GM18505 (cell line): ENCODE measurements around the gene PTBP2.

Source experiments
- ATAC-seq: cut with Tn5 transposase; IDR thresholded peaks from one replicate; pipeline ENCODE4 v1.9.1; 2021; ENCODE audit not compliant: unreplicated experiment
- POLR2A ChIP-seq: IDR thresholded peaks from 4 replicates; pipeline ENCODE4 v1.6.1; 2011; ENCODE audit warnings: borderline replicate concordance; ENCODE audit not compliant: insufficient read depth, insufficient read length; ENCODE audit errors: extremely low read depth

Gene PTBP2

DNA sequence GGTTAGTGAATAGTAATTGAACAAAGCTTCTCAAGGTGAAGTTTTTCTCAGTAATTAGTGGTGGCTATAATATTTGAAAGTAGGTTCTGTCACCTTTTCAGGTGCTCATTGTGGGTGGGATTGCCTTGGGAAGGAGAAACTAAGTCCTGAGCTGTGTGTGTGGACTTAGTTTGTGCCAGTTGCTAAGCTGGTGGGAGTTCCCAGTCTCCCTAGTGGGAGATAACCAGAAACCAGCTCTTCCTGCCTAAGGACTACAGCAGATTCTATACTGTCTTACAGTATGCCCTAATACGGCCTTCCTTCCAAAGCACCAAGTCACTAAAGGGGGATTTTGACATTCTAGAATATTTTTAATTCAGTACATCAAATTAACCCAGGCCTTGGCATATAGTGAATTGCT is 94.3 kb downstream of the PTBP2 start:
- no peak for TF ChIP-seq POLR2A
- ATAC-seq, result no peak

DNA sequence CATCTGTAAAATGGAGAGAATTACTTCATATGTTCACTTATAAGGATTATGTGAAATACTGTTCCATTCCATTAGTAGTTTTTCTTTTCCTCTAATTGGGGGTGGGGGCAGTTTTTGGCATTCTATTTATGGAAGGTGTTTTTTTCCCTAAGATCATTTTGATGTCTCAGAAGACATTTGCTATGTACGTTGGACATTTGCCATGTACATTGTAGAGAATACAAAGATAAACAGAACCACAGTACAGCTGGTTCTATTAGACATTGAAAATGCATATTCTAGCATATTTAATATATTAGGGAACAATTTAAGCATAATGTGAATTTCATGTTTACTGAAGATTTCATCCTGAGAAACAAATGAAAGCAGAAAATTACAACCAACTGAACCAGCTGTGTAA is 98.5 kb downstream of the PTBP2 start:
- TF ChIP-seq POLR2A, result no peak
- no peak for ATAC-seq

DNA sequence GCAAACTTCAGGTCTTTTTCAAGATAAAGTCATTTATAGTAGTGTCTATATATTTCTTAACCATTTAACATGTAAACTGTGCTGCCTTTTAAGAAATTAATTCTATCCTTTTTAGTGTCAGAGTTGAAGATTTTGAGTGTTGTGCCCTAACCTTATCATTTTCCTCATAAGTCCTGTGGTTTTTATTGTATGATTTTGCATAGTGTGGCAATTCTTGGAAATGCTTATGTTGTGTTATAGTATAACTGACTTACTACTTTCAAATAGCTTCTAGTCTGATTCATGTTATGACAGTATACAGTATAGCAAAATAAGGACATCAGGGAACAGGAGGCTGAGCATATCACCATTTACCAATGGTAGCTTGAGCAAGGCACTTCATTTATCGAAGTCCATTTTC is 99.1 kb downstream of the PTBP2 start:
- no peak for ATAC-seq
- no peak for TF ChIP-seq POLR2A

GRCh38 chr1:96825231-96825630 is 103.6 kb downstream of the PTBP2 start:
- no peak for ATAC-seq
- no peak for TF ChIP-seq POLR2A

DNA sequence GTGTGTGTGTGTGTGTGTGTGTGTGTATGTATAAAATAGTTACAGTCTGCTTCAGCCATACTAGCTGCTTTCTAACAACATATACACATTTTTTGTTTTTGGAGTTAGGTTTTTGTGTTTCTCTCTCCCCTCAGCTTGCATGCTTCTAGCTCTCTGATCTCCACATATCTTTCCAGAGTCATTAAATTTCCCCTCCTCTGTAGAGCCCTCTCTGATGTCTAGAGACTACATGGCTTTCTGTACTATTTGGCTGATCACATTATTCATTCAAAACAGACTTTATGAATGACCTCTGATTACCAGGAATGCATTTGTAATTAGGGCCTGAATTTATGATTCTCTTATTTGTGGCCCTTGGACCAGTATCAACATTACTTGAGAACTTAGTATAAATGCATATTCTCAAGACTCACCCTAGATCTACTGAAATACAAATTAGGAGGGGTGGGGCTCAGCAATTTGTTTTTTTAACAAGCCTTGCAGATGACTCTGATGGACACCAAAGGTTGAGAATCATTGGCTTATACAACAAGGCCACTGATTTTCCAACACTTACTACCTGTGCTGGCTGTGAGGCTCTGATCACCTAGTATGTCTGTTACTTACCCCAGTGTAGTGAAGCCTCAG is 104.5 kb downstream of the PTBP2 start:
- ATAC-seq, result no peak
- TF ChIP-seq POLR2A, result no peak

DNA sequence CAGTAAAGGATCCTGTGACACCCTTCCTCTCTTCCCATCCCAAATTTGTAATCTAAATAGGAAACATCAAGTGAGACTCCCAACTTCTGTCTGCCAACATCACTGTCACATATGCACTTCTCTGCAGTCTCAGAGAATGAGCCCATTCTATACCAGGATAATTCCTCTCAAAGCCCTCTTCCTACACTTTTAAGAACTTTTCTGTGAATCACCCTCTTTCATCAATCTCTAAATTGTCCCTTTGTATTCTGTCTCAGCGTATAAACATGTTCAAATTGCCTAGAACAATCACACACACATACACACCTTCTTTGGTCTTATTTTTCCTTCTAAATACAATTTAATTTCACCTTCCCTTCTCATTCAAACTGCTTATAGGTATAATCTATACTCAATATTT is 111.8 kb downstream of the PTBP2 start:
- no peak for TF ChIP-seq POLR2A
- ATAC-seq, result no peak

GRCh38 chr1:96834986-96835385 is 113.4 kb downstream of the PTBP2 start:
- no peak for ATAC-seq
- TF ChIP-seq POLR2A, result no peak

DNA sequence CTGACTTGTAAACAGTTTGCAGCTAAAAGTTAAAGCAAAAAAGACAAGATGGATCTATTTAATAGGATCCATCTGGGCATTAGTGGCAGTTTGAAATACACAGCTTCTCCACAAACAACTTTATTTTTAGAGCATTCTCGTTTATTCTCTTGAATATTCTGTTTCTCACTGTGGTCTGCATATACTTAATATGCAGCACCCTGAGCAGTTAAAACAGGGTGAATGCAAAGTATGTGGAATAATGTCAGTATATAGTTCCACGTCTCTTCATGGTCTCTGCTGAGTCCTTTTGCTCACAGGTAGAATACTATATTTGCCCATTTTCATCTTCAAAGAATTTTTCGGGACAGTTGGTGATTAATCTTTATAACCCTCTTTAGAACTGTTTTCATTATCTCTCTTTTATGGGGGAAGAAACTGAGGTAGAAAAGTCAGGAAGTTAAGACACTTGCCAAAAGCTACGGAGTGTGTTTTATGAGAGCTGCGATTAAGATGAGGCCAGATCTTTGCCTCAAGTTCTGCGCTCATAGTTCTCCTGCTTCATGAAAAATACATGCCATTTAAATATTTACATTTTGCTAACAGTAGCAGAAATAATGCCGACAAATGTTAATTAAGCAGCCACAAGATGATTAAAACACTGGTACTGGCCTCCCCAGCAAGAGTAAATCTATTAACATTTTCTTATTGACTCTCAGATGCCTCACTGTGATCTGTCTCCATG is 115.6 kb downstream of the PTBP2 start:
- no peak for ATAC-seq
- no peak for TF ChIP-seq POLR2A

DNA sequence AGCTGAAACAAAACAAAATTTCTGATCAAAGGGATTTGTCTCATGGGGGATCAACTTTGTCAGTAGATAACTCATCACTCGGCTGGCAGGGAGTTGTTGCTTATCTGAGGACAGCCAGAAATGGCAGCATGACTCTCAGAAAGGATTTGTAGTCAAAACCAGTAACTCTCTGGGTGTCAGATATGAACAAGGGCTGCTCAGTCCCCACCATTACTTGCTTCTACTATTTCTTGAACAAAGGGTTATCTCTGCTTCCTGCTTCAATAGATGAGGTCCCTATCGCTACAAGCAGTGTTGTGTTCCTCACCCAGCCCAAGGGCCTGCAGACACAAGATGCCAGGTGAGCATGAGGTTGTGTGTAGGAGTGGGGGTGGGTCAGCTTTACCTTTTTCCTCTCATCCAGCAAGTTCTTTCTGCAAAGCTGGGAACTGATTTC is 116.2 kb downstream of the PTBP2 start:
- ATAC-seq, result no peak
- TF ChIP-seq POLR2A, result no peak

GRCh38 chr1:96840396-96840795 is 118.8 kb downstream of the PTBP2 start:
- no peak for ATAC-seq
- TF ChIP-seq POLR2A, result no peak

- no peak for ATAC-seq
- no peak for TF ChIP-seq POLR2A
Measured at GRCh38 chr1:96842215-96842614, 120.6 kb downstream of the PTBP2 start.

DNA sequence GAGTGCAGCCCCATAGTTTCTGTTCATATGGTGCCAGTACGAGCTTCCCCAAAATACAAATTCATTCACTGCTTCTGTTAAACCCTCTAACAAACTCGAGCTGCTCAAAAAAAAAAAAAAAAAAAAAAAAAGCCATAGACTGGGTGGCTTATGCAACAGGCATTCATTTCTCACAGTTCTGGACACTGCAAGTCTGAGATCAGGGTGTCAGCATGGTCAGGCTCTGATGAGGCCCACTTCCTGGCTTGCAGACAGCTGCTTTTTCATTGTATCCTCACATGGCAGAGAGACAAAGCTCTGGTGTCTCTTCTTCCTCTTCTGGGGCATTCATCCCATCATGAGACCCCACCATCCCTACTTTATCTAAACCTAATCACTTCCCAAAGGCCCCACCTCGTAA is 121.6 kb downstream of the PTBP2 start:
- no peak for TF ChIP-seq POLR2A

GRCh38 chr1:96843601-96844000 is 122.0 kb downstream of the PTBP2 start:
- TF ChIP-seq POLR2A, result no peak
- ATAC-seq, result no peak

More for the DNA sequence above, 121.6 kb downstream of the PTBP2 start:
- no peak for ATAC-seq

DNA sequence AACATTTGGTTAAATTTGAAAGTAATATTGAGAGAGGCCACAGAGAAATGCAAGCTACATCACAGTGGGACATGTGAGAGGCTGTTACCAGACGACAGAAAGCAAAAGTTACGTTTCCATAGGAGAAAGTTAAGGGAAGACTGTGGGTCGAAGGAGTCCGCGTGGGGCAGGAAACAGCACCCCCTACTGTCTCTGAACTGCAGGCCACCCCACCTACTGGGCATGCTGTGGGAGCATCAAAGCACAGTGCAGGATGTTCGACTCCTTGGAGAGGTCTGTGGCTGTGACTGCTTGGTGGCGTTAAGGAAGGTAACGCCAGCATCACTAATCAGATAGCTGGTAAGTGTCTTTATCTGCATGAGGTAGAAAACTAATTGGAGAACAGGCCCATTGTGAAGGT is 123.9 kb downstream of the PTBP2 start:
- TF ChIP-seq POLR2A, result no peak
- no peak for ATAC-seq
